OCI-M1 (cell line): ENCODE data around the gene HLA-DOA.
A peak's percentile ranks its signal among the peaks of the same experiment; 100 is the strongest.

ENCODE experiments used
- DNase-seq: peaks from one replicate; lab custom pipeline; 2025; lab: John Stamatoyannopoulos, UW

HLA-DOA gene

DNA sequence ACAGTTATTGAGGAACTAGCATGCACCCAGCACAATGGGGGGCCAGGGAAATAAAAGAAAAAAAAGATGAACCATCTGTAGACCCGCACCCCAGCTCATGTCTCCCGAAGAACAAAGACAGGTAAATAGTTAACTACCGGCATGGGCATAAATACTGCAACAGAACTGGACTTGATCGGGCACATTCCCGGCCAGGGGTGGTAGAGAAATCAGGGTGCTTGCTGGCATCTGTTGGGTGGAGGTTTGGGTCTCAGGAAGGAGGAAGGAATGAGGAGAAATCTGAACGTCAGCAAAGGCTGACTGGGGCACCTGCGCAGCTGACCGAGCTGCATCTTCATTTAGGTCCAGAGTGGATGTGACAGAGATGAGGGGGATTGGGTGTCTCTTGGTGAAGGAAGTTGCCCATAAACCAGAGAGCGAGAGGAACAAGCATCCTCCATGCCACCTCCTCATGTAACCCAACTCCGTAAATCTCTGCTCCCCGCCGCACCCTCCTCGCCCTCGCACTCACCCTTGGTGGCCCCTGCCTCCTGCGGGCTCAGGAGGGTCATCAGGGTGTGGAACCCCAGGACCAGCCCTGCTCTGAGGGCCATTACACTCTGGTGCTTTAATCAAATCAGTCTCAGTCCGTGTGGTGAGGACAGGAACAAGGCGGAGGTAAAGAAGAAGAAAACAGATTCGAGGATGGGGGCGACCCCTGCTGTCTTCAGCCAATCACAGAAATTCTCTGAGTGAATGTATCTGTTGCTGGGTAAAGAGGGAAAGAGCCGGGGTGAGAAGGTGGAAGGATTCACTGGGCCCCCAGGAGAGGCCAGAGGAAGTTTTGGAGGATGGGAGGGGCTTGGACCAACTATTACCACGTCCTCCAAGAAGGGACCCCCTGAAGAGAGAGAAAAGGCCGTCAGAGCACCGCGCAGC lies at the start of gene HLA-DOA:
Gene HLA-DOA, minus strand, starts transcription at position 648 of the 918 bp plus-strand sequence.
- DNase-seq = peak; percentile 50

DNA sequence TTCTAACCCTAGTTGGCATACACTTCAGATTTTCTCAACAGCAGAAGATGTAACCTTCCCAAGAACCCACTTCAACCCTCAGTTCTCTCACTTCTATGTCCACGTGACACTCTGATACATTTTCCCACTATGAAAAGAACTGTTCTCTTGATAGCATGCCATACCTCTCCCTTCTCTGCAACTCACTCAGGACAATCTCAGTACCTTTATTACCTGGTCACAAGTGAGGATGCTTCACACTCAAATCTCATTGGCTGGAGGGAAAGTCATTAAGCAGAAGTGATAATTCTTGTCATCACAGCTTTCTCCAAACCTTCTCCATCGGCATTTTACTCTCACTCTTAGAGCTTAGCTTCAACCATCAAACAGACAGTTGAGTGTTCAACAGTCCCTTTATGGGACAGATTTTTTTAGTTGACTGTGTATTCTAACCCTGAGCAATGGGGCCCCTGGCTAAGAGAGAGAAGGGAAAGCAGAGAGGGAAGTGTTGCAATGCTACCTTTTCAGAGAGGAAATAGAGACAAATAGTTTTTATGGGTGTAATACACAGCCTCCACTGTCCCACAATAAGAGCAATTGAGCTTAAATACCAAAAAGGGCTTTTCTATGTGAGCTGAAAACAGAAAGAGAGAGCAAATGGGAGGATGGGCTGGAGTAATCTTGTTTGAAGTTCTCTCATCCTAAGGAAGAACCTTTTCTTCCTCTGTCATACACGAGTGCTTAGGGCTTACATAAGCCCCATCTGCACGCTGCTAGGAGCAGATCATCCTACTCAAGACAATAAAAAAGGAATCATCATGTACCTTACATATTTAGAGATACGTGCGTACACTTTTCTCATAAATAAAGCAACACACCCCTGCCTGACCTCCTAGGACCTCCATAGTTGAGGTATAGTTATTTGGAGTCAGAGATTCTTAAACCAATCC lies 48.1 kb upstream of the HLA-DOA start:
- no peak for DNase-seq

DNA sequence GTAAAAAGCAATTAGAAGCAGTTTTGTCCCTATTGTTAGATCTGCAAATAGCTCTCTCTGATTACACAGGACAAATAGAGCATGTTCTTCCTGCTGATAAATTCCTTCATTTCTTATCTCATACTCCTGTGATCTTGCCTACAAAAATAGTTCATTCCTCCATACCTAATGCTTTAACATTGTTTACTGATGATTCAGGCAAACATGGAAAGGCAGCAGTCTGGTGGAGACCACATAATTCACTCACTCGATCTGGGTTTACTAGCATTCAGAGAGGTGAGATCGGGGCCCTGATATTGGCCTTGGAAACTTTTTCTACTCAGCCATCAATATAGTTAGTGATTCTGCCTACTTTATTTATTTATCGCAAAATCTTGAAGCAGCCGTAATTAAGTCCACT lies 43.8 kb upstream of the HLA-DOA start:
- no peak for DNase-seq

DNA sequence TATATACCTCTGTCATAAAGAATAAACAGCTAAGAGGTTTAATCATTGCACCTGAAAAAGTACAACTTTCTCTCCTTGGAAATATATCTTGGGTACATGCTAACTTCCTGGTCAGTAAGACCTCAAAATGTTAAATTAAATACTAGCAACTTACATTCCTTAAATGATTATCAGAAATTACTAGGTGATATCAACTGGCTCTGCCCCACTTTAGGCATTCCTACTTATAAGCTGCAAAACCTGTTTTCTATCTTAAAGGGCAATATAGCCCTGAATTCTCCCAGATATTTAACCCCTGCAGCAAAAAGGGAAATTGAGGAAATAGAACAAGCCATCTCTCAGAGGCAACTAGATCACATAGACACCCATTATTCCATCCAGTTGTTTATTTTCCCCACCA lies 43.2 kb upstream of the HLA-DOA start:
- no peak for DNase-seq

DNA sequence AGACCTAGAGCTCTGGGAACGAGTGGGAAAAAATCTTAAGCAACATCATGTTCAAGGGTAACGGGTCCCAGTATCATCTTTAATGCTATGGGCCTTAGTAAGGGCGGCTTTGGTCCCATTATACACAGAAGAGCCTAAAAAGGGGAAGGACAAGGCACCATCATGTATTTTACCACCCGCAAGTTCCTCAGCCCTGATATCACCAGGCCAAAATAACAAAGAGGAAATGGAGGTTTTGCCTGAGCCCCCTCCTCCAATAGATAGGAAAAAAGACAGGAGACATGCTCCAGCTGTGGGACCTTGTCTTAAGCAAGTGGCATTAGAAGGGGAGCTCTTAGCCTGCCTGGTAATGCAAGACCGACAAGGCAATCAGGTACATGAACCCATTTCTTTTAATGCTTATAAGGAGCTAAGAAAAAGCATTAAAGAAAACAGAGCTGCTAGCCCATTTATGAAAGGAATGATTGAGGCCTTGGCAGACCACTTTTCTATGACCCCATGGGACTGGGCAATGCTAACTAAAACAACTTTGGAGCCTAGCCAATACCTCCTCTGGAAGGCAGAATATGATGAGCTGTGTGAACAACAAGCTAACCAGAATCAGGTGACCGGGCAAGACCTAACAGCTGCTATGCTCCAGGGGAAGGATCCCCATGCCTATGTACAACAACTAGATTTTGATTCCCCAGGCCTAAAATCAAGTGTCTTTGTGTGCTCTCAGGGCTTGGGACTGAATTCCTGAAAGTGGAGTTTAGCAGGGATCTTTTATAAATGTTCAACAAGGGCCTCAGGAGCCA lies 40.8 kb upstream of the HLA-DOA start:
- DNase-seq = peak; percentile 63

DNA sequence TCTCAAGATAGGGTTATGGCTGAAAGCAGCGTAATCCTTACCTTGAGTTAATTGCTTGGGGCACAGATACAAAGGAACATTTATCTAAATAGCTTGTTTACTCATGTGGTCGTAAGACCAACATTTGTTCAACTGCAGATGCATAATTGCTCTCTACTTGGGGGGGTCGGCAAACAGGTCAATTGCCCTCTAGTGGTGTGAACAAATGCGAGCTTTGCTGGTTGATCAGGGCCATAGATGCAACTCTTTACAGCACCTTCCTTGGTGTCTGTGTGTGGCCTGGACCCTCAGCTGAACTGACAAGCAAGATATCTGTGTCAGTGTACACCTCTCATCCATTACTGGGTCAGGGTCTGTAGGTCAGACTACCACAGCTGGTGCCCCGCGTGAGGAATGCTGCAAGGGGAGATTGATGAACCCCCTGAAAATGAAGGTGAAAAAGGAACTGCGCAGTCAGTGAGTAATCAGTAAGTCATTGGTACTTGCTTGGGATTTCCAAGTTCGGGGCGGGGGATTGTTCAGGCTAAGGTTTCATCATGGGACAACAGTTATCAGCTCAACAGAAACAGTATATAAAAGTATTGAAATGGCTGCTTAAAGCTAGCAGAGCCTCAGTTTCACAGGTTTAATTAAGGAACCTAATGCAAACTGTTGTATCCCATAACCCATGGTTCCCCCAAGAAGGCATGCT lies 40.1 kb upstream of the HLA-DOA start:
- no peak for DNase-seq

DNA sequence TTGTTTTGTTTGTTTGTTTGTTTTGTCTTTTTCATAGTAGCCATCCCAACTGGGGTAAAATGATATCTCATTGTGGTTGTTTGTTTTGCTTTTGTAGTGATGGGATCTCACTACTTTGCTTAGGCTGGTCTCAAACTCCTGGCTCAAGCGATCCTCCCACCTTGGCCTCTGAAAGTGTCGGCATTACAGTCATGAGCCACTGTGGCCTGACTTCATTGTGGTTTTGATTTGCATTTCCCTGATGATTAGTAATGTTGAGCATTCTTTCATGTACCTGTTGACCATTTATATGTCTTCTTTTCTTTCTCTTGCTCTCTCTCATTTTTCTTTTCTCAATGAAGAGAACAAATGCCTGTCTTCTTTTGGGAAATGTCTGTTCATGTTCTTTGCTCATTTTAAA lies 30.8 kb upstream of the HLA-DOA start:
- no peak for DNase-seq

DNA sequence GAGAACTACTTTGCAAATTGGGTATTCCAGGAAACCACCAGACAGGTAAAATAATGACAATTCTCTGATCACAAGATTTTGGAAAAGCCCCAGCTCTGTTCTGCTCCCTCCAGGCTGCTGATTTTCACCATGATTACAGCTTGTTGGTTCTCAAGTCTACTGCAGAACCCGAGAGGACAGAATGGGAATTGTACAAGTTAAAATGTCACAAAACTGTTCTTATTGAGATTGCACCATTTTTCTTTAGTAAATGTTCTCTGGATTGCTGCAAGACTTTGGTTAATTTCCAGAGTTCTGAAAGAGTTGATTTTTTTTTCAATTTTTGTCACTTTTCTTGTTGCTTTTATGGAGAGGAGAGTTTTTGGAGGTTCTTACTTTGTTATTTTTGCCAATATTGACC lies 27.1 kb upstream of the HLA-DOA start:
- no peak for DNase-seq

DNA sequence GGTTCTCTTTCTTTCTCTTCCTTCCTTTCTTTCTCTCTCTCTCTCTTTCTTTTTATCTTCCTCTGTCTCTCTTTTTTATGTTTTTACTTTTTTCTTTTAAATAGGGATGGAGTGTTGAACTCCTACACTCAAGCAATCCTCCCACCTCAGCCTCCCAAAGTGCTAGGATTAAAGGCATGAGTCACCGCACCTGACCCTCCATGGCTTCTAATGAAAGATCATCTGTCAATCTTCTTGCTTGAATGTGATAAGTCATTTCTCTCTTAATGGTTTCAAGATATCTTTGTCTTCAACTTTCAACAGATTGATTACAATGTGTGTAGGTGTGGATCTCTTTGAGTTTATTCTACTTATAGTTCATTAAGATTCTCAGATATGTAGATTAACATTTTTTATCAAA lies 25.2 kb upstream of the HLA-DOA start:
- DNase-seq = no peak

DNA sequence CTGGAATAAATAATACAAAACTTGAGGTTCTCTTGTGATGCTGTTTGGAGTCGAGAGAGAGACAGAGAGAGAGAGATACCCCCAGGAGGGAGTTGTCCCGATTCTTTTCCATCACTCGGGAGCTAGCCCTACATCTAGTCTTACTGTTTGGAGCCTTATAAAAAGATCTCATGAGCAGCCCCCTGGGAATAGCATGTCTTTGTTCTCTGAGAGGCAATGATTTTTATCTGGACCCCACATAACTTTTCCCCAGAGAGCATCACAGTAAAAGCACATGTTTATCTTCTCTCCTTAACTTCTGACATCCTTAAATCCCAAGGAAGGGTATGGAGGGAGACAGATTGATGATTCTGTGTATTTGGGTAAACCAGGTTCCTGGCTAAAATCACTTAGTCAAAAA lies 20.9 kb upstream of the HLA-DOA start:
- no peak for DNase-seq

DNA sequence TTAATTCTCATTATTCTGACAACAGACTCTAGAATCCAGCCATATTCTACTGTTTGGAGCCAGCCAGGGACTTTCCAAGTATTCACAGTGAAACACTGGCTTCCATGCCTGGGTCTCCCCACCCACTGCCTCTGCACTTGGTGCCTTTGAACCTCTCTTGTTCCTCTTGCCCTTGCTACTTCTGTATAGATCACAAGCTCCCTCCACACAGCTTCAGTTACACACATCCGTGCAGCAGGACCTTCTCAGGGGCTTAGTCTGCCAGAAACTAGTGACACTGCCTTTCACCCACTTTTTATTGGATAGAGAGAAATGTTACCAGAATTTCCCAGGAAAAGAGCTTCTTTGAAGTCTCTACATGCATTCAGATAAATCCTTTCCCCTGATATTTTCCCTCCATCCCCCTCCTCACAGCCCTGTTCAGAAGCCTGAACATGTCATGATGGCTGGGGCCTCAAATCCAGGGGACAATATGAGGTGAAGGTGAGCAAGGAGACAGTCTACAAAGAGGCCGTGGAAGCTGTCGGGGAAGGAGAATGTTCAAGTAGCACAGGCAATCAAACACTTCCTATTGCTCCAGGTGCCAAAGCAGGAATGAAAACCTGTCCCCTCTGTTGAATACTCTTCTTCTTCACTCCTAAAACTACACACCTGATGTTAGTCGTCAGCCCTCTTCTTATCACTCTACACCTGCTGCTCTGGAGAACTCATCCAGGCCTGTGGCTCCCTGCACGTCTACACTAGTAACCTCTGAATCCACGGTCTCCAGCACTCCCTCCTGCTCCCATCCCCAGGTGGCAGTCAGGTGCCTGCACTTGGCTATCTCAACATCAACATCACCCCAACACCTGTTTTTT lies 20.2 kb upstream of the HLA-DOA start:
- DNase-seq = peak; percentile 81

DNA sequence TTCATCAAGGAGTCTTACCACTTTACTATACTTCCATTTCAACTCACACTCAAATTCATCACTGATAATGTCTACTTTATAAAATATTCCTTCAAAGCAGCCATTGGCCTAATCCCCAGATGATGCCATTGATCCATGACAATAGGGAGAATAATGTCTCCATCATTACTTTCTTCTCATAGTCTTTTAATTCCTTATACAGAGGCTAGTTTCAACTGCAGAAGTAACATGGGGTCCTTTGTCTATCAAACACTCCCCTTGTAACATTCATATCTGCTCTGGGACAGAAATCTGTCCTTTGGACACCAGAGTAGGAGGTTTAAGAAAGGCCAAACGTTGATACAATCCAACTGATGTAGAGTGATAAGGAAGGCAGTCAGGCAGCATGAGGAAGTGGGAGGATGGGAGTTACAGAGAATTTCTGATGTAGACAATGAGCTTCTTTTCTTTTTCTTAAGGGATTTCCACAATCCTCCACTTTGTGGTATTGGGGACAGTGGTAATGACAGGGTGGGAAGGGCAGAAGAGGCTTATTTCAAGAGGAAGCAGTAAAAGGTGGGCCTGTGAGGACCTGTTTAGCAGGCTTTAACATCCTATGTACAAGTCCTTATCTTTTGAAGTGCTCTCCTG lies 18.9 kb upstream of the HLA-DOA start:
- DNase-seq = peak; percentile 45

DNA sequence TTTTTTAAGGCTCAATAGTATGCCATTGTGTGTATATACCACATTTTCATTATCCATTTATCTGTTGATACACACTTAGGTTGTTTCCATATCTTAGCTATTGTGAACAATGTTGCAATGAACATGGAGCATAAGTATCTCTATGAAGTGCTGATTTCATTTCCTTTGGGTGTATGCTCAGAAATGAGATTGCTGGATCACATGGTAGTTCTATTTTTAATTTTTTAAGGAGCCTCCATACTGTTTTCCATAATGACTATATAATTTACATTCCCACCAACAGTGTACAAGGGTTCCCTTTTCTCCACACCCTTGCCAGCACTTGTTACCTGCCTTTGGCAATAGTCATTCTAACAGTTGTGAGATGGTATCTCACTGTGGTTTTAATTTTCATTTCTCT lies 15.1 kb upstream of the HLA-DOA start:
- no peak for DNase-seq

DNA sequence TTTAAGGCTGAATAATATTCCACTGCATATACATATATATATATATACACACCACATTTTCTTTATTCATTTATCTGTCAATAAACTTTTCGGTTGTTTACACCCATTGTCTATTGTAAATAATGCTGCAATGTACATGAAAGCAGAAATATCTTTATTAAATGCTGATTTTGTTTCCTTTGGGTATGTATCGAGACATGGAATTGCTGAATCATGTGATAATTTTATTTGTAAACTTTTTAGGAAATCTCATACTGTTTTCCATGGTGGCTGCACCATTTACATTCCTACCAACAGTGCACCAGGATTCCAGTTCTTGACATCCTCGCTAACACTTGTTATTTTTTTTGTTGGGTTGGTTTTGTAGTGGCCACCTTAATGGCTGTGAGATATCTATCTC lies 14.1 kb upstream of the HLA-DOA start:
- DNase-seq = no peak

DNA sequence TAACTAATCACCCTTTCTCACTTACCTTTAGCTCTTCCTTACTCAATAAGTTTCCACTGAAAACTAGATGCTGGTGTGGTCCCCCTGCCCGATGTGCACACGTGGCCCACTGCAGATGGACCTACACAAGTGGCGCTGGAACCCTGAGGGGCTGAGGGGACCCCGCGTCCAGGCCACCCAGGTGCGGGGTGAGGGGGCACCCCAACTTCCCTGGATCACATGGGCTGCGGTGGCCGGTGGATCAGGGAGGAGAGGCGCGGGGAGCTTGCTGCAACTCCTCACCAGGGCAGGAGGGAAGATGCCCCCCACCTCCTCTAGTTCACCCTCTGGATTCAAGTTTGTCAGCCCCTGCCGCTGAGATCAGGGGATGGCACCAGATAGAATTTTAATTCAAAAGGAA lies 12.5 kb upstream of the HLA-DOA start:
- DNase-seq = no peak

DNA sequence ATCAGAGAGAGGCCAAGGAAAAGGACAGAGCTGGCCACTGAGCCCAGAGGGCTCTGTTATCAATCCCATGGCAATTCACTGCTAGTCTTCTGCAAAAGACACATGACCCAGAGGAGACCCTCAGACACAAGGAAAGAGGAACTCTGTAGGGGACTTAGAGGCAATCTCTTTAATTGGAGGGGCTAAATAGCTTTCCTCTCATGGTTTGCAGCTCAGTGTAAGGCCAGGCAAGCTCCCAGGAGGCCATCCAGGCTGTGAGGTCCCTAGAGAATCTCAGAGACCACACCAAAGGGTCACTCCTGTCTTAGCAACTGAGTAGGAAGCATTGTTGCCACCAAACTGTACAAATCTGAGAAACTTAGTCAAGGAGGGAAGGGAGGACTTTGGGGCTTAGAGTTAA lies 10.0 kb upstream of the HLA-DOA start:
- no peak for DNase-seq

DNA sequence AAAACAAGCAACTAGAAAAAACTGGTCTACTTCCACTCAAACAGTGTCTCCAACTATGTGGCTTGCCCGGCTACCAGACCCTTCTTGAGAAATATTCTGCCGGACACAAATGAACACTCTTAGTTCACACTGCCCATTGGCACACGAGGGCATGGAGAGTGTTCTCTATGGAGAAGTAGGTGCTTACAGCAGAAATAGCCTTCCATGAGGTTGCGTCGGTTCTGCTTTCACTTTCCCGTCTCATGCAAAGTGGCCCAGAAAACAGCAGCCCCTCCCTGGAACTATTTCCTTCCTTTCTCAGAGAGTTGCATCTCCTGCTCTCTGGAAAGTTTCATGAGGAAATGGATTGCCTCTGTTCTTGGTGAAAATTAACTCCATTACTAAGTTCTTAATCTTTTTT lies 9.5 kb upstream of the HLA-DOA start:
- DNase-seq = peak; percentile 94

DNA sequence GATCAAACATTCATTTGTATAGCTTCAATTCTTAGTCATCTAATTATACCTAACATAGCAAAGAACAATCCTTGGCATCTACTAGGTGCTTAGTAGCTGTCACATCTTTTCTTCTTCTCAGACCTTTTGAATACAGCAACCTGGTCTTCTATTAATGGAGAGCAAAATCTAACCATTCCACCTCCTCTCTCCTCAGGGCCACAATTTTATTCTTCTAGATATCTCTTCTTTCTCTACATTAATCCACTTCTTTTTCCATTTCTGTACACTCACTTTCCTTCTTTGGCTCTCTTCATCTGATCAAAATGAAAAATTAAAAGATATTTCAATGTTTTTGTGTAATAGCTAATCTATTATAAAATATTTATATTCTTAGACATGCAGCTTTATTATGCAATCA lies 9.0 kb upstream of the HLA-DOA start:
- no peak for DNase-seq

DNA sequence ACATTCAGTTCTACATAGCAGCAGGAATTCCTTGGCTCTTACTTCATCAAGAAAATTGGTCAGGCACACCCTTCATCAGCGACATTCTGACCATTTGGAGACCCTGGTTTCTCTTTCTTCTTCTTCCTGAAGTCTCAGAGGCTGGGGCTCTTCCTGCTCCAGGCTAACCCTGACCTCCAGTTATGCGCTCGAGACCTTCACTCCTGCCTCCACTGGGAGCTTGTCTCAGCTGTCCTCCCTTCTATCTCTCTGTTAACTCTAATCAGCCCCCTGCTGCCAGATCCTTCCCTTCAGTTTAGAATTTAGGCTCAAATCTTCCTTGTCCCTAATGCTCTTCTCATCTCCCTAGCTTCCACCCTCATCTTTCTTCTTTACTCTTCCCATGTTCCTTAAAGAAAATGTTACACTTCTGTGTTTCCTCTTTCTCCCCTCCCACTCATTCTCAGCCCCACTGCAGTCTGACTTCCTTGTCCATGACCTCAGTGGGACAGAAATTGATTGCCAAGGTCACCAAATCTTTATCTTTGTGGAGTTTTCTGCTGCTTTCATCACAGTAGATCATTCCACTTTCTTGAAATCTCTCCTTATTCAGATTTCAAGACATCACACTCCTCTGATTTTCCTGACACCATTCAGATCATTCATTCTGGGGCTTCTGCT lies 8.4 kb upstream of the HLA-DOA start:
- DNase-seq = peak; percentile 76

DNA sequence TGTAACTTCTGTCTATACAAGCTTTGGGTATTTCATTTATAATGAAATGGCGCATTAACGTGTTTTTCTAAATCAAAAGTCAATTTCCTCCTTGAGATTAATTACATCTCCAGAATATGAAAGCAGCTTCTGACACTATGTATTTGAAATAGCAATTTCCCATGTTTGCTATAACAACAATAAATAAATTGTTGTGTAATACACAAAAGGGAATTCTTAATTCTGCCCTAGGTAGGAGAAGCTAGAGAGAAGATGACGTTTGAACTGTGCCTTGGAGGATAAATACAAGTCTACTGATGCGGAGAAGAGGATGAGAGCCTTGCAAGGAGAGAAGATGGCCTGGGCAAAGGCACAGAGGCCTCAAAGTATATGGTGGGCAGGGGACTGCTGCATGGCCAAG lies 7.6 kb upstream of the HLA-DOA start:
- no peak for DNase-seq
